GM19351 (cell line): ENCODE results near the gene MTR.

Experiments
- ATAC-seq: cut with Tn5 transposase; IDR thresholded peaks from one replicate; pipeline ENCODE4 v1.9.1; 2021; ENCODE audit warnings: mild to moderate bottlenecking, moderate library complexity; ENCODE audit not compliant: unreplicated experiment

Gene MTR

GRCh38 chr1:236947794-236948193 lies 152.7 kb downstream of the MTR start:
- ATAC-seq = no peak

GRCh38 chr1:236948381-236948780 lies 153.3 kb downstream of the MTR start:
- ATAC-seq = no peak

- no peak for ATAC-seq
Measured at GRCh38 chr1:236948996-236949395, 153.9 kb downstream of the MTR start.

- ATAC-seq = no peak
Measured at GRCh38 chr1:236950365-236950764, 155.3 kb downstream of the MTR start.

- no peak for ATAC-seq
Measured at GRCh38 chr1:236951672-236952071, 156.6 kb downstream of the MTR start.

- no peak for ATAC-seq
Measured at GRCh38 chr1:236952246-236953003, 157.3 kb downstream of the MTR start.

GRCh38 chr1:236953151-236953700 lies 158.1 kb downstream of the MTR start:
- no peak for ATAC-seq
